GM12891 (cell line): Measurements from ENCODE around the gene MAGI1.

Source experiments
- POLR2A ChIP-seq: IDR thresholded peaks from 2 replicates; pipeline ENCODE4 v1.6.1; 2011; ENCODE audit warnings: low read depth, low read length, control low read depth
- POU2F2 ChIP-seq: IDR thresholded peaks from 2 replicates; pipeline ENCODE4 v1.6.1; 2011; ENCODE audit warnings: low read depth, mild to moderate bottlenecking, control low read depth, low read length, moderate library complexity

GRCh38 chr3:65983100-65983499 is 55.6 kb downstream of the MAGI1 start:
- TF ChIP-seq POLR2A (no peak), POU2F2 (no peak)
